ENCODE results near the gene ANKLE1. TPM values are rescaled to one million over a fixed set of nuclear protein-coding genes. Genes with fewer than 3 reads are reported as not detected.

Gene ANKLE1
- total RNA-seq, 1 donor from 2014 or later, result 9.3 TPM

DNA sequence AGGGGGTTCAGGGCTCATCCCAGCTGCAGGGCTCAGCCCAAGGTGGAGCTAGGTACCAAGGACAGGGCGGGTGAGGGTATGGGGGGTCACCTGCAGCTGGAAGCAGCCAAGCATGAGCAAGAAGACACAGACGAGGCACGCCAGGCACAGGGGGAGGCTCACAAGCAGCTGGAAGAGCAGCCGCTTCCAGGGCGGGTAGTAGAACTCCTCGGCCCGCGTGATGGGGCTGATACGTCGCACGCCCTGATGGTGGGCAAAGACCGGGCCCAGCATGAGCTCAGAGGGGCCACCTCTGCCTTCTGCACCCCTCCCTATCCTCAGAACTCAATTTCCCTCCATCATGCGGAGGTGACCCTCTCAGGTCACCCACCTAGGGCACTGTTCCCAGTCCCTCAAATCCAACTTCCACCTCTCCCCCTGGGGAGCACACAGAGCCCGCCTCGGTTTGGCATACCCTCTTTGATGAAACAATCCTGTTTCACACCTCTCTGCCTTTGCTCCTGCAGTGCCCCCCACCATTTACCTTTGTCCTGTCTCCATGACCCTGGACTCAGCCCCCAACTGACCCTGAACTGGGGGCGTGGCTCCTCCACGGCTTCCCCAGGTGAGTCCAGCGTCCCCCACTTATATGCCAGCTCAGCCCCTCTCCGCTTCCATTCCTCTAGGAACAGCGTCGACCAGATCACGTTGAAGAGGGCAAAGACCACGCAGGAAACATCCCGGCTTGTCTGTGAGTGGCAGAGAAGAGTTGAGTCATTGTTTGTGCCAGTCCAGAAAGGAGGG is 48.8 kb downstream of the ANKLE1 start:
- no peak for DNase-seq
- Mint-ChIP-seq H3K4me3 (ENCODE audit: unreplicated experiment) (peak overlapping the region; percentile 46), H3K27ac (ENCODE audit: unreplicated experiment) (no peak overlapping the region)

GRCh38 chr19:17331045-17331558 is 49.4 kb downstream of the ANKLE1 start:
- TF ChIP-seq, protein P1, sequence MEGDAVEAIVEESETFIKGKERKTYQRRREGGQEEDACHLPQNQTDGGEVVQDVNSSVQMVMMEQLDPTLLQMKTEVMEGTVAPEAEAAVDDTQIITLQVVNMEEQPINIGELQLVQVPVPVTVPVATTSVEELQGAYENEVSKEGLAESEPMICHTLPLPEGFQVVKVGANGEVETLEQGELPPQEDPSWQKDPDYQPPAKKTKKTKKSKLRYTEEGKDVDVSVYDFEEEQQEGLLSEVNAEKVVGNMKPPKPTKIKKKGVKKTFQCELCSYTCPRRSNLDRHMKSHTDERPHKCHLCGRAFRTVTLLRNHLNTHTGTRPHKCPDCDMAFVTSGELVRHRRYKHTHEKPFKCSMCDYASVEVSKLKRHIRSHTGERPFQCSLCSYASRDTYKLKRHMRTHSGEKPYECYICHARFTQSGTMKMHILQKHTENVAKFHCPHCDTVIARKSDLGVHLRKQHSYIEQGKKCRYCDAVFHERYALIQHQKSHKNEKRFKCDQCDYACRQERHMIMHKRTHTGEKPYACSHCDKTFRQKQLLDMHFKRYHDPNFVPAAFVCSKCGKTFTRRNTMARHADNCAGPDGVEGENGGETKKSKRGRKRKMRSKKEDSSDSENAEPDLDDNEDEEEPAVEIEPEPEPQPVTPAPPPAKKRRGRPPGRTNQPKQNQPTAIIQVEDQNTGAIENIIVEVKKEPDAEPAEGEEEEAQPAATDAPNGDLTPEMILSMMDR (IDR thresholded peaks at IDR 0.05; ENCODE audit: partially characterized antibody, unreplicated experiment), result no peak
- H3K36me3 Mint-ChIP-seq (ENCODE audit: unreplicated experiment), result peaks cover 5% of the 10 kb centered on the region
- H3K9me3 Mint-ChIP-seq (ENCODE audit: unreplicated experiment), result peaks cover 8% of the 10 kb centered on the region
- peaks cover 8% of the 10 kb centered on the region for H3K4me1 Mint-ChIP-seq (ENCODE audit: low read depth, unreplicated experiment)
- H3K4me3 Mint-ChIP-seq (ENCODE audit: unreplicated experiment), result peak overlapping the region; percentile 46
- peaks cover 13% of the 10 kb centered on the region for H3K27me3 Mint-ChIP-seq (ENCODE audit: unreplicated experiment)
- no peak overlapping the region for H3K27ac Mint-ChIP-seq (ENCODE audit: unreplicated experiment)
- DNase-seq, result no peak

More for the DNA sequence above, 48.8 kb downstream of the ANKLE1 start:
- H3K27me3 Mint-ChIP-seq (ENCODE audit: unreplicated experiment), result peaks cover 13% of the 10 kb centered on the region
- TF ChIP-seq, protein P1 (IDR thresholded peaks at IDR 0.05; ENCODE audit: partially characterized antibody, unreplicated experiment), result no peak
- H3K9me3 Mint-ChIP-seq (ENCODE audit: unreplicated experiment), result peaks cover 8% of the 10 kb centered on the region
- H3K4me1 Mint-ChIP-seq (ENCODE audit: low read depth, unreplicated experiment), result peaks cover 8% of the 10 kb centered on the region
- peaks cover 5% of the 10 kb centered on the region for H3K36me3 Mint-ChIP-seq (ENCODE audit: unreplicated experiment)

- H3K9me3 Mint-ChIP-seq (ENCODE audit: unreplicated experiment), result peaks cover 11% of the 10 kb centered on the region
- no peak overlapping the region for H3K4me3 Mint-ChIP-seq (ENCODE audit: unreplicated experiment)
- H3K27me3 Mint-ChIP-seq (ENCODE audit: unreplicated experiment), result peaks cover 16% of the 10 kb centered on the region
These were observed 50.6 kb downstream of the ANKLE1 start for GRCh38 chr19:17332360-17332676.

DNA sequence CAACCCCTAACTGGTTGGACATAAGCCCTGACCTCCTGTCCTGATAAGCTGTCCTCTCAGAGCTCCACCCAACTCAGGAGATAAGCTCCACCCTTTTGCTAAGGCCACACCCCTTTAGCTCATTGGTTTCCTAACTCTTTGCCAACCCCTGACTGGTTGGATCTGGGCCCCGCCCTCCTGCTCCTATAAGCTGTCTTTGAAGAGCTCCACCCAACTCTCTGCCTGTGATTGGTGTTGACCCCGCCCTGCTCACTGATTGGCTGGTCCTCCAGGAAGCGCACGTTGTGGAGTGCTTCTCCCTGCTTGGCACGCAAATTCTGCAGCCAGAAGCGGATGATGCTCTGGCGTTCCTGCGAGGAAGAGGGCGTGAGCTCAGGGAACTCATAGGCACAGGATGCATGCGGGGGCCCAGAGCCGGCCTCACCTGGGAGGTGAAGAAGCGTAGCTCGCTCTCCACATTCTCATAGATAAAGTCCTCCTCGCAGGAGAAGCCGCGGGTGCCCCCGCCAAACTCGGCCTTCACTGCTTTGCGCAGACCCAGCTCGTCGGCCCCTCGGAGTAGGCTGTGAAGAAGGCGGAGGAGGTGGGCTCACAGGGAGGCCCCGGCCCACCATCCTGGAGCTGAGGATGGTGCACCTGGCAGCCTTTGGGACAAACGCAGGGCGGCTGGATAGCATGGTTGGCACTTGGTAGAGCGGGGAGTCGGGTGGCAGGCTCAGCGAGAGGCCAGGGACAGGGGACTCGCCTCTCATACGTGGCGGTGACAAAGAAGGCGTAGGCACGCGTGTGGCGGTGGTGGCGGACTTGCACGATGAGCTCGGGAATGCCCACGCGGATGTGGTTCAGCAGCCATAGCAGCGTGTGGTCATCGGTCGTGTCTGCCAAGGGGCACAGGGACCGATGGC is 51.2 kb downstream of the ANKLE1 start:
- TF ChIP-seq, protein P1 (IDR thresholded peaks at IDR 0.05; ENCODE audit: partially characterized antibody, unreplicated experiment), result no peak
- peak overlapping the region; percentile 43 for H3K27ac Mint-ChIP-seq (ENCODE audit: unreplicated experiment)
- DNase-seq, result peak; percentile 62
- H3K9me3 Mint-ChIP-seq (ENCODE audit: unreplicated experiment), result peaks cover 9% of the 10 kb centered on the region
- peak overlapping the region; percentile 69 for H3K4me3 Mint-ChIP-seq (ENCODE audit: unreplicated experiment)
- H3K27me3 Mint-ChIP-seq (ENCODE audit: unreplicated experiment), result peaks cover 16% of the 10 kb centered on the region
- H3K4me1 Mint-ChIP-seq (ENCODE audit: low read depth, unreplicated experiment), result peaks cover 8% of the 10 kb centered on the region
- peaks cover 5% of the 10 kb centered on the region for H3K36me3 Mint-ChIP-seq (ENCODE audit: unreplicated experiment)

More at GRCh38 chr19:17332360-17332676, 50.6 kb downstream of the ANKLE1 start:
- DNase-seq, result no peak
- Mint-ChIP-seq H3K4me1 (ENCODE audit: low read depth, unreplicated experiment) (peaks cover 11% of the 10 kb centered on the region), H3K36me3 (ENCODE audit: unreplicated experiment) (peaks cover 5% of the 10 kb centered on the region), H3K27ac (ENCODE audit: unreplicated experiment) (no peak overlapping the region)
- TF ChIP-seq, protein P1 (IDR thresholded peaks at IDR 0.05; ENCODE audit: partially characterized antibody, unreplicated experiment), result no peak
